ENCODE measurements around the gene AFG1L.
"Not testable (repeated sequence)": the region's sequence is repeated elsewhere in the genome, so short reads cannot be mapped to it uniquely, and the experiment has no call there.

Gene AFG1L

GRCh38 chr6:108294727-108295625 lies at the start of gene AFG1L:
Gene AFG1L, plus strand, starts transcription at chr6:108295054. Its CDS starts 26 bp downstream, at chr6:108295080.
- DNase-seq (ENCODE audit: low read depth in 2 of 2), result peak; percentile 81 to 82

- not testable (repeated sequence) for DNase-seq (ENCODE audit: low read depth in 2 of 2)
Measured at GRCh38 chr6:108245095-108245494, 49.8 kb upstream of the AFG1L start.

GRCh38 chr6:108247965-108248536 lies 46.8 kb upstream of the AFG1L start:
- no peak for DNase-seq (ENCODE audit: low read depth in 2 of 2)

- DNase-seq (ENCODE audit: low read depth in 2 of 2), result no peak
Measured at GRCh38 chr6:108250240-108250866, 44.5 kb upstream of the AFG1L start.

GRCh38 chr6:108251252-108251651 lies 43.6 kb upstream of the AFG1L start:
- no peak for DNase-seq (ENCODE audit: low read depth in 2 of 2)

- DNase-seq (ENCODE audit: low read depth in 2 of 2), result no peak
Measured at GRCh38 chr6:108252055-108252454, 42.8 kb upstream of the AFG1L start.

GRCh38 chr6:108253241-108253640 lies 41.6 kb upstream of the AFG1L start:
- DNase-seq (ENCODE audit: low read depth in 2 of 2), result no peak

GRCh38 chr6:108254433-108255410 lies 40.1 kb upstream of the AFG1L start:
- DNase-seq (ENCODE audit: low read depth in 2 of 2), result no peak

GRCh38 chr6:108260126-108260808 lies 34.6 kb upstream of the AFG1L start:
- no peak for DNase-seq (ENCODE audit: low read depth in 2 of 2)

GRCh38 chr6:108260809-108261569 lies 33.9 kb upstream of the AFG1L start, which contains the start of gene SNX3:
Gene SNX3, minus strand, starts transcription at chr6:108261040. Its CDS starts 119 bp downstream, at chr6:108260921.
- DNase-seq (ENCODE audit: low read depth in 2 of 2), result peak; percentile 78 to 79

GRCh38 chr6:108263371-108263770 lies 31.5 kb upstream of the AFG1L start:
- no peak for DNase-seq (ENCODE audit: low read depth in 2 of 2)

- DNase-seq (ENCODE audit: low read depth in 2 of 2), result no peak
Measured at GRCh38 chr6:108268845-108269244, 26.0 kb upstream of the AFG1L start.

GRCh38 chr6:108269955-108270354 lies 24.9 kb upstream of the AFG1L start:
- not testable (repeated sequence) for DNase-seq (ENCODE audit: low read depth in 2 of 2)

GRCh38 chr6:108274546-108274945 lies 20.3 kb upstream of the AFG1L start:
- DNase-seq (ENCODE audit: low read depth in 2 of 2), result no peak

GRCh38 chr6:108275976-108276375 lies 18.9 kb upstream of the AFG1L start:
- no peak for DNase-seq (ENCODE audit: low read depth in 2 of 2)

- no peak for DNase-seq (ENCODE audit: low read depth in 2 of 2)
Measured at GRCh38 chr6:108277295-108277694, 17.6 kb upstream of the AFG1L start.

- no peak for DNase-seq (ENCODE audit: low read depth in 2 of 2)
Measured at GRCh38 chr6:108277831-108278230, 17.0 kb upstream of the AFG1L start.

GRCh38 chr6:108285381-108285780 lies 9.5 kb upstream of the AFG1L start:
- no peak for DNase-seq (ENCODE audit: low read depth in 2 of 2)

- DNase-seq (ENCODE audit: low read depth in 2 of 2), result no peak
Measured at GRCh38 chr6:108286366-108286765, 8.5 kb upstream of the AFG1L start.

- DNase-seq (ENCODE audit: low read depth in 2 of 2), result no peak
Measured at GRCh38 chr6:108287373-108287772, 7.5 kb upstream of the AFG1L start.
